Measurements from ENCODE around the gene EIF5AL1.

GRCh38 chr10:79472951-79473350, 39.4 kb upstream of the EIF5AL1 start:
- no peak for TF ChIP-seq CTCF (IDR thresholded peaks at IDR 0.05; ENCODE audit: low read length)
- no peak for TF ChIP-seq EZH2 (IDR thresholded peaks at IDR 0.05; ENCODE audit: borderline replicate concordance, low read length)

Measured in OCI-LY1 (cell line).